ENCODE results near the gene EPS8L3.
A peak's percentile ranks its signal among the peaks of the same experiment; 100 is the strongest.
"Not testable (repeated sequence)": the region's sequence is repeated elsewhere in the genome, so short reads cannot be mapped to it uniquely, and the experiment has no call there.

The EPS8L3 gene

DNA sequence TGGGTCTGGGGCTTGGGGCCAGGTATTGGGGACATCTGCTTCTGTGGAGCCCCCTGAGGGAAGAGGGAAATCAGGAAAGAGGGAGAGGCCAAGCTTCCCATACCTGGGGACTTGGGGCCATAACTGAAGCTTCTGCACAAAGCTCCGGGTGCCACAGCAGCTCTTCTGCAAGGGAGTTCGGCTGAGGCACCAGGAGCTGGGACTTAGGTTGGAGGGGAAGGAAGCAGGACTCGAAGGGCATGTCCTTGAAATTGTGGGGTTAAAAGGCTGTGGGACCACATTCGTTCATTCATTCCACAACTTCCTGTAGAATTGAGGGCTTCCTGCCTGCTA lies 1.7 kb upstream of the EPS8L3 start:
- DNase-seq, result no peak

DNA sequence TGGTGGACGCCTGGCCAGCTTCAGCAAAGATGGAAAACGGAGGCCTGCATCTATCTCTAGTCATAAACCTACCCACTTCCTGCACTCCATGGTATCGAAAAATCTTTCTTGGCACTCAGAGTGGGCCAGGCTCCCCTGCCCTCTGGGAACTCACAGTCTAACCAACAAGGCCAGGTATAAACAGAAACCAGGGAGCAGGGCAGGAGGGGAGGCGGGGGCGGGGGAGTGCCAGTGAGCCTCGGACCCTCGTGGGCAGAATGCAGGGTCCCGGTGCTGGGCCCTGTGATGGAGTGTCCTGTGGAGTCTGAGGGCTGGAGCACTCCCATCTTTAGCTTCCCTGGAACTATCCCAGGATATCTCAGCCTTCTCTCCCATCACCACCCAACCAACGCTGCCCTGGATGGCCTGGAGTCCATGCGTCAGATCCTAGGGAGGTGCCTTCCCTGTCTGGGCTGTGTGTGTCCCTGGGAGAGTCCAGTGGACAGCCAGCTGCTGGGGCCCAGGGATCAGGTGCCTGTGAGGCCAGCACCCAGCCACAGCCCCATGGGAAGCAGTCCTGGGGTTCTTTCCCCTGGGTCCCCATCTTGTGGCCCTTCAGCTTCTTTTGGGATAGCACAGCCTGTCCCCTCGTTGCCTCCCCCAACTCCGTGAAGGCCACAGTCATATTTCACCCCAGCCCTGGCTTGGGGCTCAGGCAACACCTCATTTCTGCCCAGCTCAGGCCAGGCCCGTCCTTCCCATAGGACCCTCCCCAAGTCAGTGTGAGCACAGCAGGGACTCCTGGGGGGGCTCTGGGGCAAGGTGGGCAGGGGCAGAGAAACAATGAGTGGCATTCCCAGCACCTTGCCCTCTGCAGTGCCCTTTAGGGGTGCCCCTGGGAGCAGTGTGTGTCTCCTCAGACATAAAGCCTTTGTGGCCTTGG lies 1.1 kb upstream of the EPS8L3 start:
- DNase-seq, result no peak

GRCh38 chr1:109762821-109763645 lies 690 bp downstream of the EPS8L3 start:
- DNase-seq, result no peak

- no peak for DNase-seq
Measured at GRCh38 chr1:109762039-109762585, 1.6 kb downstream of the EPS8L3 start.

- peak in 3 of 56 donors; percentile 8 to 30 (median 18) for DNase-seq
Measured at GRCh38 chr1:109761227-109762038, 2.3 kb downstream of the EPS8L3 start.

DNA sequence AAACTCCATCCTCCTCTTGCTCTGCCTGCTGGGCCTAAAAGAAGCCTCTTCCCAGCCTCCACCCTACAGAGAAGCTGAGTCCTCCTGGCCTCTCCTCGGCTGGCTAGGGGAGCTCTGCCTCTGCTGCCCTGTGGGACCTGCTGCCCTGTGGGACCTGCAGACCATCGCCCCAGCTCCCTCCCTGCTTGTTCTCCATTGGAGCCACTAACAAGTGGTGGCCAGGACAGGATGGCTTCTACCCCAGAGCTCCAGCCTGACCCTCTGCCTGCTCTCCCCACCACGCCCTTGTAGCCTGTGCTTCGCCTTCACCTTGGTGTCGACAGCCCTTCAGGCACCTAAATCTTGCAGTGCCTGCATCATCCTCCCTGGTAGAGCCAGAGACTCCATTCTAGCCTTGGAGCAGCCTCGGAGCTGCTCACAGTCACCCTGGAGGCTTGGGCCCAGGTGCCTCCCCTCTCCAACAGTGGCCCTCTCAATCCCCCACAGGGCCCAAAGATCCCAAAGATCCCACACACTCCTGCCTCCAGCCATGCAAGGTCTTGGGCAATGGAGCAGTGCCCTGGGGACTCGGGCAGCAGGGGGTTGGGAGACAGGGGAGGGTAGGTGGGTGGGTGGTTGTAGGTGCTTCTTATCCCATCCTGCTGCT lies 3.0 kb downstream of the EPS8L3 start:
- DNase-seq, result no peak

GRCh38 chr1:109759513-109760334 lies 4.0 kb downstream of the EPS8L3 start:
- DNase-seq, result no peak

DNA sequence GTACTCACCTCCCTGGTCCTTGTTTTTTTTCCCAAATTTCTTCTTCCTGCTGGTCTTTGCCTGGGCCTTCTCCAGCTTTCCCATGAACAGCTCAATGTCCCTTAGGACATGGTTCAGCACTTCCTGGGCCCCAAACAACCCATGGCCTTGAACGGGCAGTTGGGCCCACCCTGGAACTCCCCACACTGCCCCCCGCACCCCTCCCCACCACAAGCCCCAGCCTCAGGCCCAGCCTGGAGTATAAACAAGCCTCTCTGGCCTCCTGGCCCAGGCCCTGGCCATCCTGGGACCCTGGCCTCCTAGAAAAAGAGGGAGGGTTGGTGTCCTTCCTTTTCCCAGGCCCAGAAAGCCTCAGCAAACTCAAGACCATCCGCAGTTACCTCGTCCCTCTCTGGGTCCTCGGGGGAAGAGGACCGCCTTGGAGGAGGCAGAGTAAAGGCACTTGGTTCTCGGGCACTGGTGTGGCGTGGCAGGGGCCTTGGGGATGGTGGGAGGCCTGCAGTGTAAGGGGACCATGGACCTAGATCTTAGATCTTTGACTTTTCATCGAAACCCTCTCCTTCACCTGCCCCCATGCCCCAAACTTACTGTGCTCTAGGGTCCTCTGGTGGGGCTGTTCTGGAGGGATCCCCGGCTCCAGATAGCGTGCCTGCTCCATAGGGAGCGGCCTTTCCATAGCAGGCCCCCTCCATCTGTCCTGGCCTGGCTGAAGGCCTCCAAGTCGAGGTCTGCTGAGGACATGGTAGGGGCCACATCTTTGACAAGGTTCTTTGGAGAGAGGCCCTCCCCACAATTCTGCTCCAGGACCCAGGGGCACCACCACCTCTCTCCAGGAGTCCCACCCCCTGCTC lies 5.6 kb downstream of the EPS8L3 start:
- DNase-seq, result no peak

DNA sequence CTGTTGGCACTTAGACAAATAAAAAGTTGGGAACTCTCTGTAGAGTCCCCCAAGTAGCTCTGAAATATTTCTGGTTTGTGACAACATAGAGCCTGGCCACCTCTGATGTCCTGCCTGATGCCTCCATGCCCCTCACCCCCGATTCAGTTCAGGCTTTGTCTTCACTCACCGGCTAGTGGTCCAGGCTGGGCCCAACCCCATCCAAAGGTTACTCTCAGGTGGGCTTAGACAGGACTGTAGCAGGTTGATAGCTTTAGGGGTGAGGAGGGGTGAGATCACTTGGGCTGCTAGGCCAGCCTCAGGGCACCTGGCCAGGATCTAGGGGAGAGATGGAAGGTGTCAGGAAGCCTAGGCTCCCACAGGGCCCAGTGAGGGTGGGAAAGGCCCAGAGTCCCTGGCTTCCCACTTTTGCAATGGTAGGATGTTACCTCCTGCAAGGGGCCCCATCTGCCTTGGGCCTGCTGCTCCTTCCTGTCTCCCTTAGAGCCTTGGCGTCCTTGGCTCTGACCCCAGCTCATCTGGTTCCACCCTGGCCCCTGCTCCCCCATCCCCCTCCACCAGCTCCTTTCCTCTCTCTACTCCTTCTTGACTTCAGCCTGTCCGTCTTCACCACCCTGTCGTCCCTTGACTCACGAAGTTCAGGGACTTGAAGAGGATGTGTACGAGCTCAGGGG lies 6.7 kb downstream of the EPS8L3 start:
- no peak for DNase-seq

DNA sequence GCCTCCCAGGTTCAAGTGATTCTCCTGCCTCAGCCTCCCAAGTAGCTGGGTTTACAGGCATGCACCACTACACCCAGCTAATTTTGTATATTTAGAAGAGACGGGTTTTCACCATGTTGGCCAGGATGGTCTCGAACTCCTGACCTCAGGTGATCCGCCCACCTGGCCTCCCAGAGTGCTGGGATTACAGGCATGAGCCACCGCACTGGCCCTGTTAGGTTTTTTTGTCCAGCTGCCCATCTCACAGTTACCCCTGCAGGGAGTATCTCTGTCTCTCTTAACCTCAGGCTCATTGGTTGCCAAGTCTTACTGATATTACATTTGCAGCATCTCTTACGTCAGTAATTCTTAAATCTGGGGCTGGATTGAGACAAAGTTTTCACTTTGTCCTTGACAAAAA lies 7.4 kb downstream of the EPS8L3 start:
- DNase-seq, result not testable (repeated sequence)

DNA sequence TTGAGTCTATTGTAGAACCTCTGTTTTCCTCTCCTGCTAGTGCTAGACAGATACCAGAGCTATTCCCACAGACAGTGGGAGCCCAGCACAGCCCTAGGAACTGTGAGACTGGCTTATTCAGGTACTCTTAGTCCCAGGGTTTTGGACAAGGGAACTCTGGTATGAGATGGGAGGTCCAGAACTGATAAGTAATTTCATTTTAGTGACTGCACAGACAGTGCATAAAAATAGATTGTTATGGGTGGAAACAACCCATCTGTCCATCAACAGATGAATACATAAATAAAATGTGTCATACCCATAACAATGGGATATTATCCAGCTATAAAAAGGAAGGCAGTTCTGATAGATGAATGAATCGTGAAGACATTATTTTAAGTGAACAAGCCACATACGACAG lies 9.0 kb downstream of the EPS8L3 start:
- DNase-seq, result no peak

DNA sequence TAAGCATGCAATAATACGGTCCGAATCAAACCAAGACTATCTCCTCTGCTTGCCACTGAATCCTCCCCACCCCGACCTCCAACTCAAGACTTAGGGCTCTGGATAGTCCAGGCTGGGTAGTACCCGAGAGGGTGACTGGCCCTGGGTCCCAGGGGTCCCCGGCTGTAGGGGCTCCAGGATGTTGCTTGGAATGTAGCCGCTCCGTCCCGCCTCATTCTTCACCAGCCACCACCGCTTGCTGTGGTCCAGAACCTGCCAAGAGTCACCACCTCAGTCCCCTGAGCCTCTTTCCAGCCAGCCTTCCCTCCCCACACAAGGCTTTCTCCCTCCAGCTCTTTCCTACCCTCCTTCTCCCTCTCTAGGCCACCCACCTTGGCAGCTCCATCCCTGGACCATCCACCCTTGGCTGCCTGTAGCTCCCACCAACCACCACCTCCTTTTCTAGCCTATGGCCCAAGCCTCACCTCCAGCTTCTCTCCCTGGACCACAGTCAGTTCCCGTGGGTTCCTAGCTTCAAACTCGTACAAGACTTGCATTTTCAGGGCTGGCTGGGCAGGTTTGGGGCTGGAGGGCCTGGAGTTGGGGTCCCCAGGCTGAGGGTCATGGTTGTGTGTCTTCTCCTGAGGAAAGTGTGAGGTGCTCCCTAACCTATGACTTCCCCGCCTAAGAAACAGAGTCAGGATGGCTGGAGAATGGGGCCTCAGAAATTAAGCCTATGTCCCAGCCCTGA lies 12.0 kb downstream of the EPS8L3 start:
- DNase-seq, result no peak

DNA sequence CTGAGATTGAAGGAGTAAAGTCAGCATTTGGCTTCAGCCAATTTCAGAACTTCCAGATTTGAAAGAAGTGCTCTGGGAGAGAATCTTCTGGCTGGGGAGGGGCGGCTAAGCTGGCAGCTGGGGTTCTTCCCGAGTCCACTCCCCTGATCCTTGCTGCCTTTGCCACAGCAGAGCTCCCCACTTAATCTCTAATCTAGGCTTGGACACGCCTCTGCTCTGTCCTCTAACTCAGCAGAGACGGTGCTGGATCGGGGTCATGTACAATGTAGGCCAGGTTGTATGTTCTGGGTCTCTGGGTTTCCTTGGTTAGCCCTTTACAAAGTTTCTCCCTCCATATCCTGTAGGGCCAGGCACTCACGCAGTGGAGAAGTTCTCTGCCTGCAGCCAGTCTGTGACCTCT lies 12.8 kb downstream of the EPS8L3 start:
- no peak for DNase-seq

DNA sequence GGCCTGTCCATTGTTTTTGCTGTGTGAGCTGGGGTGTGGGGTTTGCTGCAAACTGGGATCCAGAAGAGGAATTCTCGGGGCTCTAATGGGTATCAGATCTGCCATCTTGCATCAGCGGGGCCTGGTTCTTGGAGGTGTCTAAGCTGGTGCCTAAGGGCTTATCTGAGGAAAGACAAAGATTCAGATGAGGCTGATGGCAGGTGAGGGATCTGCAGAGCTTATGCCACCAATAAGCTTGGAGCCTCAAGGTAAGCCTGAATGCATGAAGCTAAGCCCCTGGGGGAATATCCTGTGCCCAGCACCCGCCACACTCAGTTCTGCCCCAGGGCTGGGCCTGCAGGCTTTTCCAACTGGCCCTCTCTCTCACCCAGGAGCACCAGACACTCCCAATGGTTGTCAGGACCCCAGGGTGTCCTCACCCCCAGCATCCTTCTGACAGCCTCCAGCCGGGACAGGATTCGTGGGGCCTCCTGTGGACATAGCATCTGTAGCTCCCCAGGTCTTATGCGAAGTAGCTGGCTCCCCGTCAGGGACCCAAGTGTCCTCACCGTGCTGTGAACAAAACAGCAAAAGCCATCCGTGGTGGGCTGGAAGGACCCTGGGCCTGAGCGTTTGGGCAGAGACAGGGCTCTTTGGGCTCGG lies 13.4 kb downstream of the EPS8L3 start:
- DNase-seq, result no peak

DNA sequence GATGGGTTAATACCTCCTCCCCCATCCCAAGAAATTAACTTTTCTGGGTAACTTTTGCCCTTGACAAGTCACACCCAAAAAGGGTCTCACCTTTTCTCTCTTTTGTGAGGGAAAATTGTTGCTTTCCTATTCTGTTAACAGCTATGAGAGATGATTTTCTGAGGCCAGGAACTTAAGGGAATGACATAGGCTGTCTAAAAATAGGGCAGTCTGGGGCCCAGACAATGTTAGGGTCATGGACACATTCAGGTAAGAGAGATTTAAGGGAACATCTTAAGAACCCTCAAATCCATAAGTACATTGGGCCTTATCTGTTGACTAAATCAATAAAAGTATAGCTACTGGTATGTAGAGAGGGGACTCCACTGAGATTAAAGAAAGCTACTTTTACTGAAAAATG lies 14.5 kb downstream of the EPS8L3 start:
- no peak for DNase-seq

DNA sequence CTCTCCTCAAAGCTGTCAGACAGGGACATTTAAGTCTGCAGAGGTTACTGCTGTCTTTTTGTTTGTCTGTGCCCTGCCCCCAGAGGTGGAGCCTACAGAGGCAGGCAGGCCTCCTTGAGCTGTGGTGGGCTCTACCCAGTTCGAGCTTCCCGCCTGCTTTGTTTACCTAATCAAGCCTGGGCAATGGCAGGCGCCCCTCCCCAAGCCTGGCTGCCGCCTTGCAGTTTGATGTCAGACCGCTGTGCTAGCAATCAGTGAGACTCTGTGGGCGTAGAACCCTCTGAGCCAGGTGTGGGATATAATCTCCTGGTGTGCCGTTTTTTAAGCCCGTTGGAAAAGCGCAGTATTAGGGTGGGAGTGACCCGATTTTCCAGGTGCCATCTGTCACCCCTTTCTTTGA lies 15.4 kb downstream of the EPS8L3 start:
- DNase-seq, result not testable (repeated sequence)

All from nucleus accumbens (tissue), 56 donors.